KBM-7 (cell line): ENCODE measurements around the gene ZBED2.

Source experiments
- DNase-seq: peaks from one replicate; pipeline ENCODE4 v3.0.0-alpha.2; 2015
- in situ Hi-C: fragments of 300-500 bp; cut with MboI; formaldehyde crosslinking; loops from 2 replicates; pipeline ENCODE4 v1.14.3; 2020; ENCODE audit warnings: low sequenced_read_pairs, low pct_unique_long_range_greater_than_20kb, mixed read lengths

Gene ZBED2

DNA sequence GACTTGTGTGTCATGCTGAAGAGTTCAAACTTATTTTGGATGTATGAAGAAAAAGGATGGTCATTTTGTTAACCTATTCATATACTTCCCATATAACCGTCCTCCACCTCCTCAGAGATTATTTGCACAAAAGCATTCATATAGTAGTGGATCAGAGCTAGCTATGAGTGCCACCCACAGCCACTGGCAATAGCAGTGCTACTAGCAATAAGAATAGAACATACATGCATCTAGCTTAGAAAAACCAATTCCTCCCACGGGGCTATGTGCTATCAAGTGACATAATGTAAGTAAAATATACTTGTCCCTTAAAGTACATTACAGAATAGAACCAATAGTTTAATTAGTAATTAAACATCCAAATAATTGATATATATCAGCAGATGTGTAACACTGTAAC, 10.3 kb upstream of the ZBED2 start:
- no peak for DNase-seq
- in situ Hi-C loops: no loop called here

DNA sequence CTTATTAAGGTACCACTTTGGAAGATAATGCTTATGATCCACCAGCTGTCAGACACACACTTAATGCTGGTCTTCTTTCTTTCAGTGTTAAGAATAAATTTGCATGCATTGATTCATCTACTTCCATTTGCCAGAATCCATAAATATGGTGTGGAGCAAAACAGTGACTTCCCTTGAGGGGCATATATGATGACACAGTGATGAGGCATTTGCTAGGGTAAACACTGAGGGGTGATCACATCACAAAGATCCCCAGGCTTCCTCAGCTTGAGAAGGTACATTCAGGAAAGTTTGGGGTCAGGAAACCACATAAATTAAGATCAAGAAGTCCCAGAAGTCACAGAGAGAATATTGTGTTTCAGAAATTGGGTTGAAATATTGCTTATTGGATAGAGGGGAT, 9.9 kb upstream of the ZBED2 start:
- in situ Hi-C loops: no loop called here

DNA sequence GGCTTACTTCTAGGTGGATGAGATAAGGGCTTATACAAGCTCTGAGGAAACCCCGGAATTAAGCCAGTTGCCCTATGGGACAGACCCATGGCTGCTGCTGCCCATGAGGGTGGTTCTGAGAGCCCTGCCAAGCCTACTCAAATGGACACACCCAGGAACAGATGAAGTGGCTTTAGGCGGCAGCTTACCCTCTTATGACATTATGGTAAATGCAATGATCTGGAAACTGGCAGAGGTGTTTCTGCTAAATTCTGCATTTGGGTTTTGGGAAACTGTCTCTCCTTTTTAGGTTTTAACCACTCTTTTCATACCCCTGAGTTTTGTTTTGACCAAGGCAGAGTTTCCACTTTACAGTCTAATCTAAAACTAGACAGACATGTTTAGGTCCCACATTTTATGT, 9.0 kb upstream of the ZBED2 start:
- DNase-seq: no peak
- in situ Hi-C loops: no loop called here

More for the DNA sequence above, 9.9 kb upstream of the ZBED2 start:
- DNase-seq: no peak

DNA sequence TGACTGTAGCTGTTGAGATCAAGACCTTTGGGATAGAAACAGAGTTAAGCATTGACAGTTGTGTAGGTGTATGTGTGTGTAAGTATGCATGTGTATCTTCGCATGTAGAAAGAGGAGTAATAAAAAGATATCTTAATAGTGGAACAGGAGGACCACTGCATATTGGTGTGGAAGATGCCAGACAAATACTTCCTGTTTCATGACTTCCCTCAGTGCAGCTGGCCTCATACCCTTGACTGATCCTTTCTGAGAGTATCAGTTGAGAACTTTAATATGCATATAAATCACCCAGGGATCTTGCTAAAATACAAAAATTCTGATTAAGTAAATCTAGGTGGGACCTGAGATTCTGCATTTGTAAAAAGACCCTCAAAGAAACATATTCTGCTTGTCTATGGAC, 8.5 kb upstream of the ZBED2 start:
- no peak for DNase-seq
- in situ Hi-C loops: no loop called here

DNA sequence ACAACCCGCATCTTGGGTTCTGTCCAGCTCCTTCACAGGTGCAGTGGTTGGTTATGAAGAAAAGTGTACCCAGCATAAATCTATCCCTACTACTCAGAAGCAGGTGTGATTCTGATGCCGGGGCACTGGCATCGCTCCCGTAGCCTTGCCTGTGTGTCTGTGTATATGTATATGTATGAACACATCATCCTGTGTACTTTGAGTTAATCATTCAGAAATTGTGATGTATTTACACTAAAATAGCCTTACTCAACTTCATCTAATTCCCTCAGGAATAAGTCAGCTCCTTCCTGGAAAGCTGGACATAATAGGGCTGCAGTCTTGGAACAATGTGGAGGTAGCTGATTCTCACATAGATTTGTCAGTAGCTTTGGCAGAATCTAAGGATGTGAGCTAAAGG, 6.7 kb upstream of the ZBED2 start:
- in situ Hi-C loops: no loop called here
- no peak for DNase-seq

DNA sequence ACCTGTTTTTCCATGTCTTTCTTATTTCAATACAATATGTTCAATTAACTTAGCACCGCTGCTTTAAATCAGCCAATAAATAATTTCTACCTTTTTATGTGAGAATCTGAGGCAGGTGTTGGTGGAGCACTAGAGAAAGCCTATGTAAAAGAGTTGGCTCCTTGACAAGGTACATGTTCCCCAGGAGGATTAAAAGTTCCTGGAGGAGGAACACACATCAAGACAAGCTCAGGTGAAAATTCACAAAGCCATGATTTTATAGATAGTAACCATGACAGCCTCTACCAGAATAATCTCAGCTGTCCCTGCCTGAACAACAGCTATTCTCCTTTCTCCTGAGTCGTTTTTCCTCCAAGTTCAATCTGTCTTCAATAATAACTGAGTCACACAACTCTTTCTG, 3.4 kb upstream of the ZBED2 start:
- DNase-seq: no peak
- in situ Hi-C loops: no loop called here

DNA sequence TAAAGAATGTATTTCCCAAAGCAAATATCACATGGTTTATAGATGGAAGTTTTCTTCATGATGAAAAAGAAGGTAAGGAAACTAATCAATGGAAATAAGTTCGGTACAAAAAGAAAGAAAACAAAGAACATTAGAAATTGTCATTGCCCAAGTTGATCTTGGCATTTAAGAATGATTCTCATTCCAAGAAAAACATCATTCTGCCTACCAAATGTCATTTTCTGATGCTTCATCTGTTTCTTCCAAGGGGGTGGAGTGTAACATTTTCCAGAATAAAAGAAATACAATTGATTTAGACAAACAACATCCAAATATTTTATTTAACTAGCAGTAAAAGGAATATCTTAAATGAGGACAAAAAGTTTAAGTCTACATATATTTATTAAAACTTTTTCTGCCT, 3.0 kb upstream of the ZBED2 start:
- in situ Hi-C loops: no loop called here
- no peak for DNase-seq

DNA sequence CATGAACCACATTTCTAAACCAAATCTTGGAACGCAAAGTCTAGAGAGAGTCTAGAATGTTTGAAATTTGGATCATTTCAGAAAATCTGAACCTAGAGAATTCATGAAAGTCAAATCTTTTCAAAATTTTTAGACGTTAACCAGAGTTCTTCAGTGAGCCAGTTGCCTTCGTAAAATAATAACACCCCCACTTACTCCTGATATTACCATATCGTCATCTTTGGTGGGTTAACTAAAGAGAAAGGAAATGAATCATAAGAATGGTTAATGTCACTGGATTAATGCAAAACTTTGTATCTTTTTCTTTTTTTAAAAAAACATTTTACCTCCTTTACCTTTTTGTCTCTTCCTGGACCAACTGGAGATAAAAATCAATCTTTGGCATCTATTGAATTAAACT, 1.2 kb upstream of the ZBED2 start:
- in situ Hi-C loops: no loop called here
- no peak for DNase-seq

DNA sequence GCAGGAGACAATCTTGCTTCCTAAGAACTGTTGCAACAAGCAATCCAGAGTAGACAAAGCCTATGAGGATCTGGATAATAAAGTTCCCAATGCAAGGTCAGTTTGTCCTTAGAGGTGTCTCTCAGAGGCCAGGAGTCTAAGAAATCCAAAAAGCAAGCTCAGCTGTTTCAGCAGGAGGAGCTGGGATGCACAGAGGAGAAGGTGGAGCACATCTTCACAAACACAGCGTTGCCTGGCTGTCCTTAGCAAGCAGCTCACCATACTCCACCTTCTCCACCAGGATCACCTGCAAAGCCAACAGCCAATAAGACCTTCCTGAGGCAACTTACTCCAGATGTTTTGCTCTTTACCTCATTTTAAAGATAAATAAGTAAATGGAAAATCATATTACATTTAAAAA, 365 bp downstream of the ZBED2 start:
- no peak for DNase-seq
- in situ Hi-C loops: no loop called here

DNA sequence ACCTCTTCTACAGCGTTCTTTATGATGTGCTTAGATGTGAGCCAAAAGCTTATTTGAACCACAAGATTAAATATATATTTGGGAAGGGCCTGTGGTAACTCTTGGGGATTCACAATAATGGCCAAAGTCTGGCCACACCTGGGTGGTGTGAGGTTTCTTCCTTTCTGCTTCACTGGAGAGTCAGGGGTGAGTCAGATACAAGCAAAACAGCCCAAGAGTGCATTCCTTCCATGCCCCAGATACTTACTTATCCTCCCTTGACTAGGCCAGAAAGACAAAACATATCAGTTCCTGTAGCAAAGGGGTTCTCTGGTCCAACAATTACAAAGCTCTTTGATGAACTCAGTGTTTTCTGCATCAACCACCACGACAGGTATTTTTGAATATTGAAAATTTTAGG, 941 bp downstream of the ZBED2 start:
- in situ Hi-C loops: no loop called here
- DNase-seq: no peak

DNA sequence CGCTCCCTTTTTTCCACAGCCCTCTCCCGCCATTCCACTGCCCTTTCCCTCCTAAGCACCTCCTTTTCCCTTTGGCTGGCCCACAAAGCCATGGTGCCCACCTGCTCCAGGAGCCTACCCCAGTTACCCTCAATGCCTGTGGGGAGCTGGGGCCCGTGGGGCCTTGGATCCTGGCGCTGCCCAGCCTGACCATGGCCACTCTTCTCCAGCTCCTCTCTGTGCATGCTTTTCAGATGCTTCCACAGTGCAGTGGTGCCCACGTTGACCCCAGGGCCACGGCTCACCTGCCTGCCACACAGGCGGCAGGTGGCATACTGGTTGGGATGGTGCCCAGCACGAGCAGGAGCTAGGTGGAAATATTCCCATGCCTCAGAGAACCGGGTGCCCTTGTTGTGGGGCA, 1.5 kb downstream of the ZBED2 start:
- in situ Hi-C loops: no loop called here
- no peak for DNase-seq

DNA sequence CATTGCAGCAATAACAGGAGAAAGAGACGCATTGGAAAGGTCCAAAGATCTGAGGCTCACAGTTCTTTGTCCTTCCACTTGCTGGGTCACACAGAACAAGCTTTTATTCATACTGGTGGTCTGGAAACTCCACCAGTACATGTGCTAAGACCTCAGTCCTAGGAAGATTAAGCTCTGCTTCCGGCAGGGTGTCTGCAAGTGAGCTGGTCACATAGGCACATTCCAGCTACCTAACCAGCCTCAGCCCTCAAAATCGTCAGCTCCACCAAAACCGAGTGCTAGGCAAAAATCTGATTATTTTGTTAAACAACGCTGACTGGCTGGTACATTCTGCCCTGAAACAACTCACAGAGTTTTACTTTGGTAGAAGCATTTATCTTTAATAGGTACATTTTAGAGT, 2.2 kb downstream of the ZBED2 start:
- in situ Hi-C loops: no loop called here
- no peak for DNase-seq

DNA sequence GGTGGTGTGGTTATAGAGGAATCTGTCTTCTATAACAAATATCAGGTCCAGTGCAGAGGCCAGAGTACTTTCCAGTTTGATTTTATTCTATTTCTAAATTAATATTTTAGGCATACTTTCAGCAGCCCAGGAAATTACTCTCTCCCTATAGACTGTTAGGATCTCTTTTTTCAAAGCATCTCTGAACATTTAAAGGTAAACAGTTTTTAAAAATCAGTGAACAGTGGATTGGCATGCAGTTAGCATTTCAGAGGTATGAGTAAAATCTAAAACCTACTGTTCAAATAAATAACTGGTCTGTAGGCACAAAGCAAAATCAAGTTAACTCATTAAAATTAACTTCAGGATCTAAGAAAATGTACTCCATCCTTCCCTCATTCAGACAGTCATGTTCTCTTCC, 3.0 kb downstream of the ZBED2 start:
- no peak for DNase-seq
- in situ Hi-C loops: no loop called here

DNA sequence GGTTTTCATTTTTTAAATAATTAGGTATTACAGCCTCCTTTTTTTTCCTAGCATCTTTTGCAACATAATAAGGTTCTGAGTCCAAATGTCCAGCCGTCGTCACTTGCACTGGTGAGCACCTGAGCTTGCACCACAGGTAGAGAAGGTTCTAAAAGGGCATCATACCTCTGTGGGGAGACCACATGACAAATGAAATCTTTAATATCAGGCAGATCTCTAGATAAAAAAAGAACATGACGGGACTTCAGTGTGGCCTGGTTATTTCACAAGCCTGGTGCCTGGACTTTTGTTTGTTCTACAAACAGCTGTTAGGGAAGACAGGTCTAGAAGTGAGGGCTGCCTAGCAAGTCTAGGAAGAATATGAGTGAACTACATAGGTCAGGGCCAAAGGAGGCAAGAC, 3.6 kb downstream of the ZBED2 start:
- DNase-seq: no peak
- in situ Hi-C loops: no loop called here

DNA sequence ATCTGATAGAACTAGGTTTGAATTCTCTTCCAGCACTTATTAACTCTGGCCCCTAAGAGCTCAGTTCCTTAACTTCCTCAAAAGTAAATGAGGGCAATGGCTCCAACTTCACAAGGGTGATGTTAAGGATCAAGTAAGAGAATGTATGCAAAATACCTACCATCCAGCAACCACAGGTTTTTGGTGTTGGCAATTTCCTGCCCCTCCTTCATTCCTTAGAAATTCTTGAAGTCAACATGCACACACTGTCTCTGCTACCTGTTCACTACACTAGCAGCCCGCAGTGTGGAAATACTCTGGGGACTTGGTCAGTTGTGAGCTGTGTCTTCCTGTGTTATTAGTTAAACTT, 5.0 kb downstream of the ZBED2 start:
- in situ Hi-C loops: no loop called here

DNA sequence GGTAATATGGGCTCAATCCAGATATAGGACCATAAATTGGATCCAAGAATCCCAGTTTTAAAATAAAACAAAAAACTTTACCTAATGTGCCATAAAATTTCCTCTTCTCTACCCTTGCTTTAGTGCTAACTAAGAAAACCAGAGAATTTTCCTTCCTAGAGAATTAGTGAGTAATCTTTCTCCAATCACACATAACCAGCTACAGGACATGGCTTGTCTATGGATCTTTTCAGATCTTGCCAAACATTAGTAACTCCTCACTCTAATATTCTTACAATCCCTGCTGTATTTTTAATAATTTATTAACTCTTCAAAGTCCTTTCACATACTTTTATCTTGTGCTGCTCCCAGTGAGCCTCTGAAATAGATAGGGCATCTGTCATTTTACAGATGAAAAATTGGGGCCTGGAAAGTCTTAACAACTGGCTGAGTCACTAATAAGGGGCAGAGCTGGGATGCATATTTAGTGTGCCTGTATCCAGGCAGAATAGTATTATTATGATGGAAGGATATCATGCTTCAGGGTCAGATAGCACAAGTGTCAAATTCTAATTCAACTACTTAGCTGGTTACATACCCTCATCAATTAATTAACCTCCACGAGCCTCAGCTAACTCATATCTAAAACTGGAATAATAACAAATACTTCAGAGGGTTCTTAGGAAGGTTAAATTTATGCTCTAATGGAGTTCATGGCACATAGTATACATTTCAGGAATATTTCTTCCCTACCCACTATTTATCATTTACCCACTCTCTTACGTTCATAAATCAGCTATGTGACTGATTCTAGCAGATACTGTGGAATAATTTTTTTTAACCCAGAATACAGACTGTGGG, 5.6 kb downstream of the ZBED2 start:
- in situ Hi-C loops: no loop called here

More for the DNA sequence above, 5.0 kb downstream of the ZBED2 start:
- no peak for DNase-seq

DNA sequence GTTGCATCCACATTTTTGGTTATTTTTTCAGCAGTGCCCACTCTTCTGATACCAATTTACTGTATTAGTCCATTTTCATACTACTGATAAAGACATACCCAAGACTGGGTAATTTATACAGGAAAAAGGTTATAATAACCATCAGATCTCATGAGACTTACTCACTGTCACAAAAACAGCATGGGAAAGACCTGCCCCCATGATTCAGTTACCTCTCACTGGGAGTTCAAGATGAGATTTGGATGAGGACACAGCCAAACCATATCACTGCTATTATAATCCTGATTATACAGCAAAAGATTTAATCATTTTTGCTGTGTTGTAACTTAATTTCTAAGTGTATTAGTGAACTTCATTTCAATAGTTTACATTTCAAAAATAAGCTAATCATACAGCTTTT, 6.6 kb downstream of the ZBED2 start:
- in situ Hi-C loops: no loop called here
- DNase-seq: no peak

More for the DNA sequence above, 5.6 kb downstream of the ZBED2 start:
- DNase-seq: no peak

DNA sequence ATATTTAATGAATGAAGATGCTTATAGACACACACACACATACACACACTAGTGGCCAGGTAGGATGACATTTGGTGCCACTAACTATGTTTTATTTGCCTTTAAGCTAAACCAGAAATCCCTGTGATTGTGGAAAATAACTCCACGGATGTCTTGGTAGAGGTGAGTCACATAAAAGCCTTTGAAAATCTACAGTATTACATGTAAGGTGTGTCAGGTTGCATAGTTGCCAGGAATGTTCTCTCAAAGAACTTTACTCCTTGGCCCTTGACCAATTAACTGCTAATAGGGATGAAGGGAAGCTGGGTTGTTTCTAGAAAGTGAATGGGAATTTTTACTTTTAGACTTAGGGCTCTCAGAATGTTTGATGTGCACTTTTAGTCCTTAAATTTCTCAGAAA, 9.9 kb downstream of the ZBED2 start:
- in situ Hi-C loops: no loop called here
- no peak for DNase-seq

DNA sequence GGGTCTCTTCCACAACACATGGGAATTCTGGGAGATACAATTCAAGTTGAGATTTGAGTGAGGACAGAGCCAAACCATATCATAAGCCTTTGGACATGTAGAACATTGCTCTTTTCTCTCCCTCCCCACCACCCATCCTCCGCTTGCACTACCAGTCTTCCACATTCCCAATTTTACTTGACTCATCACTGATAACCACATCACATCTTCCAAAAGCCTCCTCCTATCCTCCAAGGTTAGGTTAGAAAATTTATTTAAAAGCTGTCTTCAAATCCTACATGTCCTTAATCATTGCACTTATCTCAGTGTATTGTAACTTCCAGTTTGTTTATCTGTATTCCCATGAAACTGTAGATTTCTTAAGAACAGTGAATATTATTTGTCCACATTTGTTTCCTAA, 10.4 kb downstream of the ZBED2 start:
- in situ Hi-C loops: no loop called here

DNA sequence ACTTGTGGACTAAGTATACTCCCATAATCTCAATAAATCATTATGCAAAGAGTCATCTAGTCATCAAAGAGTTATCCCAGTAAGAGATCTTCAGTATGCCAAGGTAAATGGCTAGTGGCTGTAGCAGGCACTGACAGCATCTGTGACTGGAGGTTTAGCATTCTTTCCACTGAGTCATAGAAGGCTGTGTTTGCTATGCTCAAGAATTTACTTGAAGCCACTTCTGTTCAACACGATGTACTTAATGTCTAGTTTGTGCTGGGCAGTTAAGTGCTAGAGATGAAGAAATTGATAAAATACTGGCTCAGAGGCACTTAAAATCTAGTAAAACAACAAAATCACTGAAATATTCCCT, 13.0 kb downstream of the ZBED2 start:
- no peak for DNase-seq
- in situ Hi-C loops: no loop called here

More for the DNA sequence above, 10.4 kb downstream of the ZBED2 start:
- DNase-seq: no peak

DNA sequence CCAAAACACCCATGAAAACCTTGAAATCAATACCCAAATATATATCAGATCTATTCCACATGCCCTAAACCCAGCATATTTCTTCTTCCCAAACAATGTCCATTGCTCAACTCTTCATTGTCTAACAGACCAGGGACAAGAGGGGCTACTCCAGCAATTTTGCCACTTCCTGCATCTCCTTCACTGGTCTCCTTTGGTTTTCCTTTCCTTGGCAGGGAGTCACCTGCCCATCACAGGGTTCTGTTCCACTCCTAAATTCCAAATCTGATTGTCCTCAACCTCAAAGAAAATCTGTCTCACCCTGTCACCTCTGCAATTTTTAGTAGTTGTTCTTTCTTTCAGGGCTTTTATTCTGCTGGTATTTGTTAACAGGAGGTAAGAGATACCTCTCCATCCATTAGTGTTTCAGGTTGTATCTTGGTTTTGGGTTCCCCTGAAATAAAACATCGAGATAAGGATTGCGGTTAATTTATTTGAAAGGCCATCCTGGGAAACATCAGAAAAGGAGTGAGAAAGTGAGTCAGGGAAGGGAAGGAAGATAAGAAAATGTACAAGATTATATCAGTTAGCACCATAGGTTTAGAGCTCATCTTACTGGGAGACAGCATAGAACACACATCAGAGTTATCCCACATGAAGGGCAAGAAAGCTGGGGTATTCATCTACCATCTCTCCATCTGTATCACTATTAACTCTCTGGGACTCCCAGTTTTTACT, 13.6 kb downstream of the ZBED2 start:
- in situ Hi-C loops: no loop called here
- no peak for DNase-seq
